GM18526 (cell line): ENCODE results near the gene CENPC.

Experiments
- POLR2A ChIP-seq: IDR thresholded peaks from 3 replicates; pipeline ENCODE4 v1.6.1; 2011; ENCODE audit not compliant: insufficient read length; ENCODE audit errors: extremely low read depth

Gene CENPC

GRCh38 chr4:67452100-67452845 lies 93.0 kb downstream of the CENPC start:
- TF ChIP-seq POLR2A, result no peak

- TF ChIP-seq POLR2A, result no peak
Measured at GRCh38 chr4:67451464-67451863, 93.8 kb downstream of the CENPC start.

GRCh38 chr4:67448621-67449020 lies 96.7 kb downstream of the CENPC start:
- no peak for TF ChIP-seq POLR2A

- no peak for TF ChIP-seq POLR2A
Measured at GRCh38 chr4:67447873-67448272, 97.4 kb downstream of the CENPC start.

- no peak for TF ChIP-seq POLR2A
Measured at GRCh38 chr4:67446811-67447210, 98.5 kb downstream of the CENPC start.

- TF ChIP-seq POLR2A, result no peak
Measured at GRCh38 chr4:67438975-67439374, 106.3 kb downstream of the CENPC start.

GRCh38 chr4:67437974-67438713 lies 107.2 kb downstream of the CENPC start:
- TF ChIP-seq POLR2A, result no peak

GRCh38 chr4:67436742-67437141 lies 108.6 kb downstream of the CENPC start:
- TF ChIP-seq POLR2A, result no peak

GRCh38 chr4:67430989-67431388 lies 114.3 kb downstream of the CENPC start:
- TF ChIP-seq POLR2A, result no peak

GRCh38 chr4:67428819-67429218 lies 116.5 kb downstream of the CENPC start:
- no peak for TF ChIP-seq POLR2A
